Endothelial cell of umbilical vein (primary cell): ENCODE results near the gene RER1.

Experiments
- EZH2 ChIP-seq: IDR thresholded peaks from 2 replicates; pipeline ENCODE4 v1.6.1; 2012; ENCODE audit warnings: borderline replicate concordance, low read depth, mild to moderate bottlenecking, moderate library complexity, low read length, inconsistent platforms; ENCODE audit not compliant: severe bottlenecking
- FOS ChIP-seq: IDR thresholded peaks from 2 replicates; pipeline ENCODE4 v1.6.1; 2011; ENCODE audit warnings: mild to moderate bottlenecking, low read length, moderate library complexity, borderline replicate concordance; ENCODE audit not compliant: insufficient read depth
- GATA2 ChIP-seq: IDR thresholded peaks from 2 replicates; pipeline ENCODE4 v1.7.0; 2011; ENCODE audit warnings: low read depth, mild to moderate bottlenecking, moderate library complexity, mixed read lengths, low read length; ENCODE audit not compliant: insufficient read length, insufficient read depth
- JUN ChIP-seq: IDR thresholded peaks from 2 replicates; pipeline ENCODE4 v1.6.1; 2011; ENCODE audit warnings: borderline replicate concordance, low read depth; ENCODE audit not compliant: insufficient read length, insufficient read depth
- MYC ChIP-seq: IDR thresholded peaks from one replicate; pipeline ENCODE4 v1.6.1; 2011; ENCODE audit warnings: mild to moderate bottlenecking, low read depth, low read length
- POLR2A ChIP-seq: IDR thresholded peaks from 2 replicates; pipeline ENCODE4 v1.6.1; 2012; ENCODE audit warnings: low read depth, mild to moderate bottlenecking, control low read depth, low read length
- POLR2AphosphoS5 ChIP-seq: IDR thresholded peaks from 2 replicates; pipeline ENCODE4 v1.6.1; 2012; ENCODE audit warnings: low read depth, mild to moderate bottlenecking, control low read depth, low read length, moderate library complexity; ENCODE audit not compliant: insufficient read depth
- TF ChIP-seq, protein P1 (sequence below), 2 donors: IDR thresholded peaks; 1 replicate in 1 of 2; 2 replicates in 1 of 2; pipeline ENCODE4 v1.5.1; 2011; ENCODE audit warnings: low read length in 2 of 2, mild to moderate bottlenecking in 2 of 2, moderate library complexity in 2 of 2, control low read depth in 1 of 2, inconsistent platforms in 1 of 2, low read depth in 1 of 2; ENCODE audit not compliant: insufficient read depth in 1 of 2; ENCODE audit errors: extremely low read depth in 1 of 2
- TF ChIP-seq, protein P2 (sequence below): IDR thresholded peaks from 2 replicates; pipeline ENCODE4 v1.6.1; 2011; ENCODE audit not compliant: insufficient read depth, insufficient read length

GRCh38 chr1:2407166-2407990, 15.7 kb downstream of the RER1 start:
- TF ChIP-seq POLR2AphosphoS5, result no peak
- TF ChIP-seq, protein P1, sequence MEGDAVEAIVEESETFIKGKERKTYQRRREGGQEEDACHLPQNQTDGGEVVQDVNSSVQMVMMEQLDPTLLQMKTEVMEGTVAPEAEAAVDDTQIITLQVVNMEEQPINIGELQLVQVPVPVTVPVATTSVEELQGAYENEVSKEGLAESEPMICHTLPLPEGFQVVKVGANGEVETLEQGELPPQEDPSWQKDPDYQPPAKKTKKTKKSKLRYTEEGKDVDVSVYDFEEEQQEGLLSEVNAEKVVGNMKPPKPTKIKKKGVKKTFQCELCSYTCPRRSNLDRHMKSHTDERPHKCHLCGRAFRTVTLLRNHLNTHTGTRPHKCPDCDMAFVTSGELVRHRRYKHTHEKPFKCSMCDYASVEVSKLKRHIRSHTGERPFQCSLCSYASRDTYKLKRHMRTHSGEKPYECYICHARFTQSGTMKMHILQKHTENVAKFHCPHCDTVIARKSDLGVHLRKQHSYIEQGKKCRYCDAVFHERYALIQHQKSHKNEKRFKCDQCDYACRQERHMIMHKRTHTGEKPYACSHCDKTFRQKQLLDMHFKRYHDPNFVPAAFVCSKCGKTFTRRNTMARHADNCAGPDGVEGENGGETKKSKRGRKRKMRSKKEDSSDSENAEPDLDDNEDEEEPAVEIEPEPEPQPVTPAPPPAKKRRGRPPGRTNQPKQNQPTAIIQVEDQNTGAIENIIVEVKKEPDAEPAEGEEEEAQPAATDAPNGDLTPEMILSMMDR (IDR thresholded peaks at IDR 0.05; ENCODE audit: extremely low read depth in 1 of 2, insufficient read depth in 1 of 2, low read depth in 1 of 2, low read length in 2 of 2), result no peak
- TF ChIP-seq EZH2, result no peak
- TF ChIP-seq MYC, result no peak
- TF ChIP-seq POLR2A, result no peak
- TF ChIP-seq JUN, result no peak
- TF ChIP-seq GATA2, result no peak
- TF ChIP-seq, protein P2, sequence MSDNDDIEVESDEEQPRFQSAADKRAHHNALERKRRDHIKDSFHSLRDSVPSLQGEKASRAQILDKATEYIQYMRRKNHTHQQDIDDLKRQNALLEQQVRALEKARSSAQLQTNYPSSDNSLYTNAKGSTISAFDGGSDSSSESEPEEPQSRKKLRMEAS, result no peak
- TF ChIP-seq FOS, result no peak
